Forelimb muscle (tissue), 1 donor: Measurements from ENCODE around the gene SETD2. TPM values are rescaled to one million over a fixed set of nuclear protein-coding genes. Genes with fewer than 3 reads are reported as not detected.
"Not testable (repeated sequence)": the region's sequence is repeated elsewhere in the genome, so short reads cannot be mapped to it uniquely, and the experiment has no call there.

ENCODE experiments used
- DNase-seq: peaks from one replicate; pipeline ENCODE4 v3.0.0-alpha.2; 2013; ENCODE audit warnings: low read depth
- polyA plus RNA-seq: library from polyadenylated mRNA; unstranded; fragments of 120-200 nt; gene quantifications from one replicate; pipeline ENCODE4 v1.2.1, GENCODE V29; 2013; ENCODE audit not compliant: insufficient read length

The SETD2 gene
- polyA plus RNA-seq, 1 donor = 29.6 TPM

DNA sequence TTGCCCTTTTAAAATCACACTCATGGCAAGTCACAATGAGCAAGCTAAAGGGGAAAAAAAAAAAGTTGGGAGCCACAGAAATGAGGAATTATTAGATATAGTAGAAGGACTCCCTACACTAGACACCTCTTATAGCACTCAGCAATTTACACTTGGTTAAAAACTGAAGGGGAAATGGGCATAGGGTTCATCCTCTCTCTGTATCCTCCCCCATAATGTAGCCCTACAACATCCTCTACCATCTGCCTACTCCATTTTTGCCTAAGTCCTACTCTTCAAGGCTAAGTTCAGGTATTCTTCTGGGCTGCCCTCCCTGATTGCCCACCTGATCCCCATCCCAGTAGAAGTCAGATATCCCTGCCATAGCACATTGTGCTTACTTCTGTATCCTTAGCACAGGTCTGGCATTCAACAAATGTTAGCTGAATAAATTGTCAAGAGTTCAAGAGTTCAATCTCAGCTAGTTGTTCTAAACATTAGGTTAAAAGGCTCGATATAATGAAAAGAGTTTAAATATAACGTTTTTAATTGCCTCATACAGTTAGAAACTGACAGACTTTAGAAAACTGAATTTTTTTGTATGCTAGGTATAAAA lies 14.5 kb downstream of the SETD2 start:
- no peak for DNase-seq

DNA sequence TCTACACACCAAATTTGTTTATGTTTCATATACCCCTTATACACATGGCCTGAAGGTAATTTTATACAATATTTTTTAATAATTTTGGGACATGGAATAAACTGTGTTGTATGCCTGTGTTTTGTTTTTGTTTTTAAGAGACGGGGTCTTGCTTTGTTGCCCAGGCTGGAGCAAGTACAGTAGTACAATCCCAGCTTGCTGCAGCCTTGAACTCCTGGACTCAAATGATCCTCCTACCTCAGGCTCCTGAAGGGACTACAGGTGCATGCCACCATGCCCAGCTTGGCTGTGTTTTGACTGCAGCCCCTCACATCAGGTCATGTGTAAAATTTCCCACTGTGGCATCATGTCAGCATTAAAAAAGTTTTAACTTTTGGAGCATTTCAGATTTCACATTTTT lies 18.6 kb downstream of the SETD2 start:
- DNase-seq = no peak

DNA sequence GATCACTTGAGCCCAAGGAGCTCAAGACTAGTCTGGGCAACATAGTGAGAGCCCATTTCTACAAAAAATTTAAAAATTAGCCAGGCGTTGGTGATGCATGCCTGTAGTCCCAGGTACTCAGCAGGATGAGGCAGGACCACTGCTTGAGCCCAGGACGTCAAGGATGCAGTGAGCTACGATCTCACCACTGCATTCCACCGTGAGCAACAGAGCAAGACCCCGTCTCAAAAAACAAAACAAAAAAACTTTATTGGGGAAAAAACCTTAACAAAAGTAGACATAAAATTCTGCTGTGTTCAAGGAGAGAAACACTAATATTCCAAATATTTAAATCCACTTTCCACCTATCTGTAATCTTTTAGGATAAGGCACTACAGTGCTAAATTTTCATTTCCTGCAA lies 20.8 kb downstream of the SETD2 start:
- no peak for DNase-seq

DNA sequence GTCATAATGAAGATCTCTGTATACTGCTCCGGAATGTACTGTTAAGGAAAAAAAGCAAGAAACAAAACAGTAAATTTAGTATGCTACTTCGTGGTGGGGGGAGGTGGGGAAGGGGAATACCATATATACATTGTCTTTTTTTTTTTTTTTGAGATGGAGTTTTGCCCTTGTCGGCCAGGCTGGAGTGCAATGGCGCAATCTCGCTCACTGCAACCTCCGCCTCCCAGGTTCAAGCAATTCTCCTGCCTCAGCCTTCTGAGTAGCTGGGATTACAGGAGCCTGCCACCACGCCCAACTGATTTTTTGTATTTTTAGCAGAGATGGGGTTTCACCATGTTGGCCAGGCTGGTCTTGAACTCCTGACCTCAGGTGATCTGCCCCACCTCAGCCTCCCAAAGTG lies 21.4 kb downstream of the SETD2 start:
- DNase-seq = not testable (repeated sequence)

DNA sequence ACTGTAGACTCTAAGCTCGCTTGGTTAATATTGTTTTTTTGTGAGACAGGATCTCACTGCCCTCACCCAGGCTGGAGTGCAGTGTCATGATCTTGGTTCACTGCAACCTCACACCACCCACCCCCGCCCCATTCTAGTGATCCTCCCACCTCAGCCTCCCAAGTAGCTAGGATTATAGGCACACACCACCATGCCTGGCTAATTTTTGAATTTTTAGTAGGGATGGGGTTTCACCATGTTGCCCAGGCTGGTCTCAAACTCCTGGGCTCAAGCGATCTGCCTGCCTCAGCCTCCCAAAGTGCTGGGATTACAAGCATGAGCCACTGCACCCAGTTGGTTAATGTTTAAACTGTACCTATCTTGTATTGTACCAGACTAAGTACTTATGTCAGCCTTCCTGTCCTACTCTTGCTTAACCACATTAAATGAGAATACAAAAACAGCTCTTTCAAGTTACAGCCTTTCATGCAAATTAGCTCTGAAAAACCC lies 22.9 kb downstream of the SETD2 start:
- not testable (repeated sequence) for DNase-seq

DNA sequence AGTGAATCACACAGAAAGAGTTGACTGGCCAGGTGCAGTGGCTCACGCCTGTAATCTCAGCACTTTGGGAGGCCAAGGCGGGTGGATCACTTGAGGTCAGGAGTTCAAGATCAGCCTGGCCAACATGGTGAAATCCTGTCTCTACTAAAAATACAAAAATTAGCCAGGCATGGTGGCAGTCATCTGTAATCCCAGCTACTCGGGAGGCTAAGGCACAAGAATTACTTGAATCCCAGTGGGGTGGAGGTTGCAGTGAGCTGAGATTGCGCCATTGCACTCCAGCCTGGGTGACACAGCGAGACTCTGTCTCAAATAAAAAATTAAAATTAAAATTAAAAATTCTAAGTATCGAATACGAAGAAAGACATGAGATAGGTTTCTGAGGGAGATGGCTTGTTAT lies 23.4 kb downstream of the SETD2 start:
- not testable (repeated sequence) for DNase-seq

DNA sequence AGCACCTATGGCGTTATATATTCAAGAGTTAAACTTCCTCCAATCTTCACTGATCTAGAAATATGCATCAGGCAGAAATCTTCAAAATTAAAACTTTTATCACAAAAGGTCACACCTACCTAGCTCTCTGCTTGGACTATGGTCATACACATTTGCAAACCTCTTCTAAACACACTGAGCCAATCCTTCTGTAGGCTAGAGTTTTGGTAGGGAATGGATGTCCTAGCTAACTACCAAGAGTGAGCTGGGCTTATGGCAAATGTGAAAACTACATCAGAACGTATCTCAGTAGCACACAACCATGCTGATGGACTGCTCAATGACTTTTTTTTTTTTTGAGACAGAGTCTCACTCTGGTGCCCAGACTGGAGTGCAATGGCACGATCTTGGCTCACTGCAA lies 29.6 kb downstream of the SETD2 start:
- DNase-seq = no peak

DNA sequence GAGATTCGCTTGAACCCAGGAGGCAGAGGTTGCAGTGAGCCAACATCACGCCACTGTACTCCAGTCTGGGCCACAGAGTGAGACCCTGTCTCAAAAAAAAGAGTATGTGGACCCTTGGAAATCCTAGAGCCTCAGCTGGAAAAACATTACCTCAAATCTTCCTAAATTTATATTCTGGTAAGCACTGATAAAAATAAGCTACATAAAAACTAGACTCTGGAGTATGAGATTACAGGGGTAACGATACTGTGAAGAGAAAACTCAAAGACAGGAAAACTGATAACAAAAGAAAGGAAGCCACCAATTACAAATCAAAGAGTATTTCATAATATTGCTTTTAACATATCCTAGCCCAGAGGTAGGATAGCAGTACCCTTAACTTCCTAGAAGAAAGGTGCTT lies 30.3 kb downstream of the SETD2 start:
- no peak for DNase-seq

DNA sequence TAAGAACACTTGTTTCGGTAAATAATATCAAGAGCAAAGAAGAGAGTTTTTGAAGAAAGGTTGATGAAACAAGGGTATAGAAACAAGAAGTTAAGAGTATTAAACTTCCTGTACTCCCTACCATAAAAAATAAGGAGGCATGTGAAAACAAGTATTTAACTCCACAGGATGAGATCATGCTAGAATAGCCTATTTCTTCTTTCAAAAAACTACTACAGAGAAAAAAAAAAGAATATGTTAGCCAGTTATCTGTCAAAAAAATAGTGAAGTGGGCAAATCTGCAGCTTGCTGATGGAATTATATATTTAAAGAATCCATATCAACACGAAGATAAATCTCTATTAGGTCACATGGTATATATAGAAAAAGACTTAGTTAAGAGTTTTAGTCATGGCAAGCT lies 33.4 kb downstream of the SETD2 start:
- no peak for DNase-seq

DNA sequence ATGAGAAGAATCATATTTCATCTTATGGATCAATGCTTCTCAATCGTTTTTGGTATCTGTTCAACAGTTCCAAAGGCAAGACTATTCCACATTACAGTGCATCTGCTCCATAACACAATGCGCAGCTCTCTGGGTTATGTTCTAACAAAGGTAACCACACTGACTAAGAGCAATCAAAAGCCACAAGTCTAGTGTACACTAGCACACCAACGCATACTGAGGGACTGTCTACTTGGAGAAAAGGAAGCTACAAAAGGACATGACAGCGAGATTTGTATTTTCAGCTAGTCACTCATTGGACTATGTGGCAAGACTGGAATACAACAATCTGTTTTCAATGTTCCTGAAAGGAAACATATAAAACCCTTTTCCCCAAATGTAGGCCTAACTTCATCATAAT lies 35.8 kb downstream of the SETD2 start:
- no peak for DNase-seq

DNA sequence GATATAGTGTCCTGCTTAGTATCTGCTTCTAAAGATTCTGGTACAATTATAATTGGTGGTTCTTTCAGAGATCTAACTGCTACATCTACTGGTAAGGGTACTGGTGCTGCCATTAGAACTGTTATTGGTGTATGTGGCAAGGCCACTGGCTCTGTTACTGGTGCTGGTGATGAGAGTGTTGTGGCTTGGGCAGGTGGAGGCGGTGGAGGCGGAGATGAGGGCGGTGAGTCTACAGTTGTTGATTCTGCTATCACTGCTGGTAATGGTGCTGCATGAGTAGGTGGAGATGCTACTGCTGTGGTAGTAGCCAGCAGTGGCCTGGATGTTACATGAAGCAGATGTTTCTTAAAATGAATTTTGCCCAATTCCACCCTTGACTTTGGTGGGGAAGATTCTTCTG lies 40.1 kb downstream of the SETD2 start:
- no peak for DNase-seq

DNA sequence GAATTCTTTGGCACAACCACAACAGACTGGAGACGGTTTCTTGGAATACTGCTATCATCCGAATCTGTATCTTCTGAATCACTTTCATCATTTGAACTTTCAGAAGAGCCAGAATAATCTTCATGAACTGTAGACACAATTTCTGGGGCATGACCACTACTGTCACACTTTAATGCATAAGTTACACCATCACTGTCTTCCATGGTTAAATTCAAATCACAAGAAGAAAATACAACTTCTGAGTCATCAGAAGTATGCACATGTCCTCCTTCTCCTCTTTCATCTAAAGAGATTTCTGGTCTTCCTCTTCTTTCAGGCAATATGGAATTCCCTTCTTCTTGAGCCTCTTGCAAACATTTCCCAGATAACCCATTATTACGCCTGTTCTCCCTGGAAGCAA lies 42.5 kb downstream of the SETD2 start:
- no peak for DNase-seq

DNA sequence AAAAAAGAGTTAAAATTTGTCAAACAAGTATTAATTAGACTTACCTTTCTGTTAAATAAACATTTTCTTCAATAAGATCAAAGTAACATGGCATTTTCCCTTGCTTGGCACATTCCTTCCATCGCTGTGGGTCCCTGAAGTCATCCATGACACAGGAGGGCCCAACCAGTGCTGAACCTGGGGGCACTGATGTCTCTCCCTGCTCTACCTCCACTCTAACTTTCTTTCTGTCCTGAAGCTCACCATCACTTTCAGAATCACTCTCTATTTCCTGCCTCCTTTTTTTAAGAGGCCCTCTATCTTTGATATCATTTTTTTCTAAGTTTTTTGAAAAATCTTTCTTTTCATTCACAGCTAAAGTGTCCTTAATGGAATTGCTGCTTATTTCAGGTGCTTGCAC lies 43.8 kb downstream of the SETD2 start:
- no peak for DNase-seq

DNA sequence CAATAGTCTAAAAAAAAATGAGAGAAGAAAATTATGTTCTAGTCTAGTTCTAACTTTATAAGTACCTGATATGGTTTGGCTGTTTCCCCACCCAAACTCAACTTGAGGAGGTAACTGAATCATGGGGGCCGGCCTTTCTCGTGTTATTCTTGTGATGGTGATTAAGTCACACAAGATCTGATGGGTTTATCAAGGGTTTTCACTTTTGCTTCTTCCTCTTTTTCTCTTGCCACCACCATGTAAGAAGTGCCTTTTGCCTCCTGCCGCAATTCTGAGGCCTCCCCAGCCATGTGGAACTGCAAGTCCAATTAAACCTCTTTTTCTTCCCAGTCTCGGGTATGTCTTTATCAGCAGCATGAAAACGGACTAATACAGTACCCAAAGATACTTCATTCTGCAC lies 44.5 kb downstream of the SETD2 start:
- not testable (repeated sequence) for DNase-seq

DNA sequence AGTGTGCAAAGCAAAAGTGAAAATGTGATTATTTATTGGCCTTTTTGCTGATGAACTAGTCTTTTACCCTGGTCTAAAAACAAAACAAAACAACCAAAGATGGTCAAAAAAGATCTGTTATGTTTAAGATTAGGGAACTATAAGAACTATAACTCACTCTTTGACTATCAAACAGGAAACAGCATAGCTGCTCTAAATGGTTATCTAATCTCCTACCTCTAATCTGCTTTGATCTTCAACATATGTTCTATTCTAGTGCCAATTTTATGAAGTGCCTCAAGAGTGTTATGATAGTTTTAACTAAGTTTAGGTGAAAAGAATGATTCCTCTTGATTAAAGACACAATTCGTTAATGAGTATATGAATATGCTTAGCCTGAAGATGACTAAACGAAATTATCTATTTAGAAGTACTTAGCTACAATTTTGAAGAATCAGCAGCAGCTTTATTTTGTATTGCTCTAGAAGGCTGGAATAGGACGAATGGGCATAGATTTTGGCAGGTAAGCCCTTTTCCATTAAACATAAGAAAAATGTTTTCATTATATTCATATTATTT lies 46.0 kb downstream of the SETD2 start:
- DNase-seq = no peak

DNA sequence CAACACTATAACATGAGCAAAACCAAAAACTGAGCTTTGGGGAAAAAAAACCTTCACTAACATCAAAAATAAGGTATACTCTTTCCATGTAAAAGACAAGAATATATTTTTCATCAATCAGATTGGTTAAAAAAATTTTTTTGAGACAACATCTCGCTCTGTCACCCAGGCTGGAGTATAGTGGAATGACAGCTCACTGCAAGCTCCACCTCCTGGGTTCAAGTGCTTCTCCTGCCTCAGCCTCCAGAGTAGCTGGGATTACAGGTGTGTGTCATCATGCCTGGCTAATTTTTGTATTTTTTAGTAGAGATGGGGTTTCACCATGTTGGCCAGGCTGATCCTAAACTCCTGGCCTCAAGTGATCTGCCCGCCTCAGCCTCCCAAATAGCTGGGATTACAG lies 48.4 kb downstream of the SETD2 start:
- DNase-seq = not testable (repeated sequence)

DNA sequence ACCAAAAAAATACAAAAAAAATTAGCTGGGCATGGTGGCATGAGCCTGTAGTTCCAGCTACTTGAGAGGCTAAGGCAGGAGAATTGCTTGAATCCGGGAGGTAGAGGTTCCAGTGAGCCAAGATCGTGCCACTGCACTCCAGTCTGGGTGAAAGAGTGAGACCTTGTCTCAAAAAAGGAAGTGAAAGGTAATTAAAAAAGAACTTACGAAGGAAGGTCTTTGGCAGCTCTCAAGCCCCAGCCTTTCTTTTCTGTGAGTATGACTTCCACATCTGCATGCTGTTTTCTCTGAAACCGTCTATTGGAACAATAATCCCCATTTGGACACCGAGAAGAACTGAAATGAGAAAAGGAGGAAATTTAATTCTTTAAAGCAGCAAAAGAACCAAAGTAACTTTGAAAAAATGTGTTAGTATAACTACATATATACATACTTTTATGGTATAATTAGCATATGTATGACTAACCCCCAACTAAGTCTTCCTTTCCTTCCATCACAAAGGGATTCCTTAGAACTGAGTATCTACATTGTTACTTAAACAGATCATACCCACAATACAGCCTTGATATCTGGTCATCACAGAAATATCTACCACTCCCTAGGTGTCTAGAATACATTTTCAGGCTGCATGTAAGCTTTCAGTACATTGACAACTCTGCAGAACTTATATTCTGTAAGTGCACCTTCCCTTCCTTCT lies 50.1 kb downstream of the SETD2 start:
- DNase-seq = no peak

DNA sequence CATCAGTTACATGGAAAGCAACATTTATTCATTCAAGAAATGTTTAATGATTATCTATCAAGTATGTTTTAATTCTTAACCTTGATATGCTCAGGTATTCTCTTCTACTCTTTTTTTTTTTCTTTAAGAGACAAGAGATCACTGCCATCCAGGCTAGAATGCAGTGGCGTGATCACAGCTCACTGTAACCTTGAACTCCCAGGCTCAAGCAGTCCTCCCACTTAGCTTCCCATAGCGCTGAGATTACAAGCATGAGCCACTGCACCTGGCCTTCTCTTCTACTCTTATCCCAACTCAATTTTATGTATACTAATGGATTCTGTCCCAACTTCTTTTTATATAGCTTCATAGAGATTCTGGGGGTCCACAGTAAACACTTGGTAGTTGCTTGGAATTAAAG lies 50.9 kb downstream of the SETD2 start:
- no peak for DNase-seq

DNA sequence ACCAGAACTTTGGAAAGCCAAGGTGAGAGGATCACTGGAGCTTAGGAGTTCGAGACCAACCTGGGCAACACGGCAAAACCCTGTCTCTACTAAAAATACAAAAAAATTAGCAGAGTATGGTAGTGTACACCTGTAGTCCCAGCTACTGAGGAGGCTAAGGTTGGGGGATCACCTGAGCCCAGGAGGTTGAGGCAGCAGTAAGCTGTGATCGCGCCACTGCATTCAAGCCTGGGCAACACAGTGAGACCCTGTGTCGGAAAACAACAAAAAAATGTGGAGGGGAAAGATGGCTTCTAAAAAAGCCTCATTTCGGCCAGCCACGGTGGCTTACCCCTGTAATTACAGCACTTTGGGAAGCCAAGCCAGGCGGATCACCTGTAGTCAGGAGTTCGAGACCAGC lies 54.5 kb downstream of the SETD2 start:
- no peak for DNase-seq

DNA sequence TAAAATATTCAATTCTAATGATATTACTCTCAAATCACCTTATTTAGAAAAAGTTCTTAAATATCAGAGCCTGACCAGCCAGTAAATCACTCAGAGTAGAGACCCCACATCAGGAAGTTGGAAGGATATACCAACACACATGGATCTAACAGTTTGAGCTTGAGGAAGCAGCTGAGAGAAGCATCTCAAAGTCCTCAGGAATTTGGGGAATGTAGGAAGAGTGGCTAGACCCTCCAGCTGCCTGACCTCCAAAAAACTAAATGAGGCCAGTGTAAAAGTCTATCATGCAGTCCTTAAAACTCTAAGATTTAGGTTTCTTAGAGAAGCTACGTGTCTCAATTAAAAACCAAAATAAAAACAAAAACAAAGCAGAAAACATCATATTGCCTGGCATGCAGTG lies 55.4 kb downstream of the SETD2 start:
- DNase-seq = no peak

DNA sequence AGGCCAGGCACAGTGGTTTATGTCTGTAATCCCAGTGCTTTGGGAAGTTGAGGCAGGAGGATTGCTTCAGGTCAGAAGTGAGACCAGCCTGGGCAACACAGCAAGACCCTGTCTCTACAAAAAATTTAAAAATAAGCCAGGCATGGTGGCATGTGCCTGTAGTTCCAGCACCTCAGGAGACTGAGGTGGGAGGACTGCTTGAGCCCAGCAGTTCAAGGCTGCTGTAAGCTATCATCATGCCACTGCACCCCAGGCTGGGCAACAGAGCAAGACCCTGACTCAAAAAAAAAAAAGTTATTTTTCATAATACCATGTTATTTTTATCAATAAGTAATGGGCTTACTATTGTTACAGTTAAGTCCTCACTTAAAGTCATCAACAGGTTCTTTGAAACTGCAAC lies 59.7 kb downstream of the SETD2 start:
- no peak for DNase-seq

DNA sequence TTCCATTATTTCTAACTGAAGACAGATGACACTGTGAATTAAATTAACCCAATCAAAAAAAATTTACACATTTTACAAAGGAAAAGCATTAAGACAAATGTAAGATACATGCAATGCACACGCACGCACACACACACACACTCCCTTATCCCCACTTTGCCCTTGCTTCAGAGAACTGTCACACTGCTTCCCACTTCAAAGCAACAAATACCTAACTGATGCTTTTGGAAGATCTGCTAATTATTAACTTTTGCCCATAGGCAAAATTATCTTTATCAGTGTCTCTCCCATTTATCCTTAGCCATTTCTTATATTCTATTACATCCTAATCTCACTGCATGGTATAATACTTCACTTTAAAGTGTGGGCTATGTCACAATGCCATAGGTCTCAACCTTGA lies 60.3 kb downstream of the SETD2 start:
- DNase-seq = no peak

DNA sequence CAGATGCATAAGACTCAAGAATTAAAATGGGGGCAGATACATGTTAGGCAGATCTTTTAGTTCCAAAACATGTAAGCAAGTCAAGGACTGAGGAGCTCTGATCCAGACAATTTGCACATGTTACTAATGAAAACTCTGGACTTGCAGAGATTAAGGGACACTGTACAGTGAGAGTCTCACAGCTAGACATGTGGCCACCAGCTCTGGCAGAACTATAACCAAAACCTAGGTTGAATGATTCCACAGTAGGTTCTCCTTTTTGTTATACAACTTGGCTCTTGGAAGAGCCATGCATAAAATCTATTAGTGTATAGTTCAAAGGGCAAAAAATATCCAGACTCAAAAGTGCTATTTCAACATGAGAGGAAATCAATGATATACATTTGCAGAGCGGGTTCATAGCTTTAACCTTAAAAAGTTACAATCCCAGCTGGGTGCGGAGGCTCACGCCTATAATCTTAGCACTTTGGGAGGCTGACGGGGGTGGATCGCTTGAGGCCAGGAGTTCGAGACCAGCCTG lies 61.8 kb downstream of the SETD2 start:
- no peak for DNase-seq
